Stimulated activated CD8-positive, alpha-beta memory T cell treated with anti-CD3 and anti-CD28 coated beads, Interleukin-7, amount 100 ng/mL, for 4 hours (primary cell): ENCODE data around the gene TSTD1.

Source experiments
- DNase-seq, 2 donors: peaks; one replicate each; pipeline ENCODE4 v3.0.0-alpha.2; 2020; ENCODE audit warnings: low read depth in 2 of 2

Gene TSTD1, protein sequence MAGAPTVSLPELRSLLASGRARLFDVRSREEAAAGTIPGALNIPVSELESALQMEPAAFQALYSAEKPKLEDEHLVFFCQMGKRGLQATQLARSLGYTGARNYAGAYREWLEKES

DNA sequence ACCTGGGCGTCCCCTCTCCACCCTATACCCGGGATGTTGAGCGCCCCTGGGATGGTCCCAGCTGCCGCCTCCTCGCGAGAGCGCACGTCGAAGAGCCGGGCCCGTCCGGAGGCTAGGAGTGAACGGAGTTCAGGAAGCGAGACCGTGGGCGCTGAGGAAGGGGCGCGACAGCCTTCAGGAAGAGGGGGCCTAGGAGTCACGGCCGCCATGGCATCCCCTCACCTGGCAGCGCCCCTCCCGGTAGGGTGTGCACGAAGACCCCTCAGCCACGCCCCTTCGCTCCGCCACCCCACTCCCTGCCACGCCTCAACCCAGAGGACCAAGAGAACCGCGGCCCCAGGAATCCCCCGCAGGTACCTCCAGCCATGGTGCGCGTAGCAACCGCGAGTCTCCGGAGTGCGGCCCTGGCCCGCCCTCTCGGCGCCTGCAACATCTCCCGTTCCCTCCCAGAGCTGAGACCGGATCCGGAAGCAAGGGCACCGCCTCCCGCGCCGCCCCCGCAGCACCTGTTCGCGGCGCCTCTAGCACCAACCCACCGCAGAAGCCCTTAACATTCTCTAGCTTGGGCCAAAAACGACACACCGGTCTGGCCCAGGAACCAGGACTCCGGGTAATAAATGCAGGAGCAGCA lies at the start of gene TSTD1:
TSS of gene TSTD1 (minus strand) at position 442 of the 631 bp plus-strand sequence. CDS start at position 367, 75 bp downstream.
- DNase-seq: peak; percentile 75 to 86

DNA sequence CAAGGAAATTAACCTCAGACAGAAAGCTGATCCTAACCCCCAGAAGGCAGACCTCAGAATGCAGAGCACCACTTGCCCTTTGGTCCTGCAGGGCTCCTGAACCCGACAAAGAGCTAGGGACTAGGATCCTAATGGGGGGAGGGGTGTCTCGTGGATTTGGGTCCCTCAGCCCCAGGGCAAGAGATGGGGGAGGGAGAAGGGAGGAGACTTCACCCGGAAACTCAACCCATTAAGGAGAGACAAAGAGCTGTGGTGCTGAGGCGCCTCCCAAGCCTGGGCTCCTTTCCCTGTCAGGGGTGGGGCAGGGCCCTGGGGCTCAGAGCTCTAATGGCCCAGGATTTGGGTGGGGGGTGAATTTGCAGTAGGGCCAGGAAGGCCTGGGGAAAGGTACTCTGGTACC lies 47.7 kb upstream of the TSTD1 start:
- DNase-seq: no peak

DNA sequence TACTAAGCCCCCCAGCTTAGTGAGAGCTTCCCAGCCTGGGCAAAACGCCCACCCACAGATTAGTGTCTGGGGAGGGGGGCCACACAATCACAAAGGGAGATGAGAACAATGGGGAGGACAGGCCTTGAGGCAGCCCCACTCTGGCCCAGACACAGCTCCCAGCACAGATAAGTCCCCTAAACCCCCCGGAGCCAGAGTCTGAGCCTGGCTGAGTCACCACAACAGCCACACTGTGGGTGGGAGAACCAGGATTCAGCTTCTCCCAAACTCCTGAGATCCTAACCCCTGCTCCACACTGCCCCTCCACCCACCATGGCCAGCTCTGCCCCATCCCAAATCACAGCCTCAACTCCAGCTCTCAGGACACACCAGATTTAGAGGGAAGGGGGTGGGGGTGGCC lies 46.4 kb upstream of the TSTD1 start:
- no peak for DNase-seq

DNA sequence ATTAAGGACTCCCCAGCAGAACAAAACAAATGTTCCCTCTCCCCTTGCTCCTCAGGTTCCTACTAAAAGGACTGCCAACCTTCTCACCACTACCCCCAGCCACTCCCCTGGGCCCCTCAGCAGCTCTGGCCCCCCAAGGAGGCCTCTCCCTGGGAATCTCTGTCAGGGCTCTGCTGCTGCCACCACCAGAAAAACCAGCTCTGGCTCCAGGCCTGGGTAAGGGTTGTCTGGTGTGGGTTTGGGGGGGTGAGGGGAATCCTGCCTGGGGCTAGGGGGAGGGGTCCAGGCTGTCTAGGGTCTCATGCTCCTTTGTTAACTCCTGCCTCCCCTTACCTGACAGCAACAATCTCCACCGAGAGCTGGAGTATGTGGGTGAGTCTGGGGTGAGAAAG lies 45.8 kb upstream of the TSTD1 start:
- DNase-seq: no peak

DNA sequence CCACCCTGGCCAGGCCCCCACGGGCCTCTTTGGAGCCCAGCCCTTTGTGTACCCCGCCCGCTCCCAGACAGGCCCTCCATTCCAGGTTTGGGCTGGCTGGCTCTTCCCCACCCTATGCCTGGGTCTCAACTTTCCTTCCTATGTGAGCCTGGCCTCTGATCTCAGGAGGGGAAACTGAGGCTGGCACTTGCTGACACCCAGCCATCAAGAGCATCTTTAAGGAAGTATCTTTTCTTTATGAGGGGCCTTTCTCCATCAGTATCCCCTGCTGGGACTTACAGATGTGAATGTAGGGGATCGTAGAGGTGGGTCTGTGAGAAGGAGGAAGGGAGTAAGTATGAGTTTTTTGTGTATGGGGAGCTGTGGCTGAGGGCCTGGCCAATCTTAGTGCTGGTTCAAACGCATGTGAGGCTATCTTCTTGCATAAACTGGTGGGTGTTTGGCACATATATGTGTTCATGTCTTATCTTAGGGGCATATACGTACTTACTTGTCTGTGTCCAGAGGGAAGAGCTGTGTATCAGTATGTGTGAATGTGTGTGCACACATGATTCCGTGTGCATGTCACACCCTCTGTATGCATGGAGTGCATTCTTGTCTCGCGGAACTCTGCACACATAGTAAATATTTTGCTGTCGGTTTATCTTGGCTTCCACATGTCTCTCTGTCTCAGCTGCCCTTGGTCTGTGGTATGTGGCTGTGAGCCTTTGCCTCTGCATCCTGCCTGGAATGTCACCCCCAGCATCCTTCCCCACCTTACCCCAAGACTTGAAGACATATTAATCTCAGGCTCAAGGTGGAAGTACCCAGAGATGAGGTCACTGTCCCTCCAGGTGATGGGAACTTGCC lies 45.2 kb upstream of the TSTD1 start:
- no peak for DNase-seq

DNA sequence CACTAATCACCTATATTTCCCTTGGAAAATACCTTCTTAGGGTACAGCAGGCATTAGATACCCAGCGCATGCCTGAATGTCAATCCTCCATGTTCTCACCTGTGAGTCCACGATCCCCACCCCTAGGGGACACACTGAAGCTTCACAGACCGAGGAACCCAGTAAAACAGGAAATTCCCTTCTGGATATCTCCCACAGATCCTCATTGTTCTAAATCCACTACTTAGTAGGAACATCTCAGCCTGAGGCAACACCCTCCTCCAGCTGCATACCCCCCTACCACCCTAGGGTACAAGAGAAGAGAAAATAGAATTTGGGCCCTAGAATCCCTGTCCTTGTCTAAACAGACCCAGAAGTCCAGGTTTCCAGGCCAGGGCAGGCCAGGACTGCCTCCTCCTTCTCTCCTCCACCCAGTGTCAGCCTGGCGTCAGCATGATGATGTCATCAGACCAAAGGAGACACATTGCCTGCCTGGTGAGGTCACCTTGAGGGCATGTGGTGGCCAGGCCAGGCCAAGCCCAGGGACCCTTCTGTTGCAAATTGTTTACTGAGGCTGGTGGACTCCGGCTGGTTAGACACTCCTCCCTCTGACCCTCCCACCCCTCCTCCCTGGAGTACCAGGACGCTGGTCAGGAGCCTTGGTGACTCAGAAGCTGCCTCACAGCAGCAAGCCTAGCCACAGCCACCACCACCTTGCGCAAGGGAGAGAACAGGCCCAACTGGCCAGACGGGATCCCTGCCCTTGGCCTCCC lies 44.4 kb upstream of the TSTD1 start:
- DNase-seq: no peak

DNA sequence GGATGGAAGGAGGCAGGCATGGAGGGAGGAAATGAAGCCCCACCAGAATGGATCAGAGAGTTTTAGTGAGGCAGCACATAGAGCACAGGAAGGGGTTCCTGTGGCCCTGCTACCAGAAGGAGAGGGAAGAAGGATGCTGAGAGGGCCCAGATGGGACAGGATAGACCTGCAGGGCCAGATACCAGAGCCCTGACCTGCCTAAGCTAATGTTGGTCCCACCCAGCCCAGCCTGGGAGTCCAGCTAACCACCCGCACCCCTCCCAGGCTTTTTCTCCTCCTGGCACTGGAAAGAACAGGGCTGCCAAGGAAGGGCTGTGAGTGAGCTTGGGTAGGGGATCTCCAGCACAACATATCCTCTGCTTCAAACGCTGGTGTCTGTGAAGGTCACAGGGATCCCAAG lies 43.7 kb upstream of the TSTD1 start:
- DNase-seq: no peak

DNA sequence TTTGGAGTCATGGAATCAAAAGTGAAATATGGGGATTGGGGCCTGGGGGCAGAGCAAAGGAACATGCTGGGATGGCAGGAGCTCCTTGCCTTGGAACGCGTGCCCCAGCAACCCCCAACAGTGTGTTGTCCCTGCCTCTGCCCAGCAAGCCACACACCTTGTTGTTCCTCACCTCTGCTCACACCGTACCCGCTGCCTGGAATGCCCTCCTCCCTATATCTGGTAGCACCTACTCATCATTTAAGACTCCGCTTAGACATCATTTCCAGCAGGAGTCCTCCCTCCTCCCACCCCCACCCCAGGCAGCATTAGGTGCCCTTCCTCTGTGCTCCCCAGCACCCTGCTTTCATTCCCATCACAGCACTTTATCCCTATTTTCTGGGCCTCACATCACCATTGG lies 42.8 kb upstream of the TSTD1 start:
- DNase-seq: no peak

DNA sequence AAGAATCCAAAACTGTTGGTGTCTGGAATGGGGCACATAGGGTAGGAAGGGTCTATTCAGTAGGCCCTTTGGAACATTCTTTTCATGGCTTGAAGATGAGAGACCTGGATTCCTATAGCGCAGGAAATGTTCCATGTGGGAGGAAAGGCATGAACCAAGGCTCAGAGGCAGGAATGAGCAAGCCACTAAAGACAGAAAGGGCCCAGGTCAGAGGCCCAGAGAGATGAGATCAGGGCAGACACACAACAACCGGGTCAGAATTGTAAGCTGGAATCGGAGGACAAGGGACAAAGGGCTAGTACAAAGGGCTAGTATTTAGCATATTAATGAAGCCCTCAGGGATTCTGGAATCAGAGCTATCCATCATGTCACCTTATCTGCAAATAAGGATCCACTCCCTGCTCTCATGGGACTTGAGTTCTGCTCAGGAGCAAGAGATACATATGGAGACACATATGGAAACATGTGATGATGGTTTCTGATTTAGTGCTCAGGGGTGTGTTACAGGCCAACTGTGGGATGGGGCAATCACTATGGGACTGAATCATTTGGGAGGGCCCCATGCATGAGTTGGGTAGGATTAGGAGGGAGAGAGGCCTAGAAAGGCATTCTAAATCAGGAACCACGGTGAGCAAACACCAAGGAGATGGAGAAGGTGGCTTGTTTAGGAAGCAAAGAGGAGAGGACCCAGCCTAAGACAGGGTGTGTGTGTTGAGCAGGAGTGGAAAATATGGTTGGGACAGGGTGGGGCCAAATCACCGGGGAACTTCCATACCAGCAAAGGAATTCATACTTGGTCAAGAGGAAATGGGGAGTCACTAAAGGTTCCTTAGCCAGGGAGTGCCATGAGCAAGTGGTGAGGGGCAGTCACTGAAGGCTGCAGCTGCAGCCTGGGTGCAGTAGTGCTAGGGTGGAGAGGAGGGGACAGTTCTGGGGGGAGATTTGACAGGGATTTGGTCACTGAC lies 42.0 kb upstream of the TSTD1 start:
- DNase-seq: no peak

DNA sequence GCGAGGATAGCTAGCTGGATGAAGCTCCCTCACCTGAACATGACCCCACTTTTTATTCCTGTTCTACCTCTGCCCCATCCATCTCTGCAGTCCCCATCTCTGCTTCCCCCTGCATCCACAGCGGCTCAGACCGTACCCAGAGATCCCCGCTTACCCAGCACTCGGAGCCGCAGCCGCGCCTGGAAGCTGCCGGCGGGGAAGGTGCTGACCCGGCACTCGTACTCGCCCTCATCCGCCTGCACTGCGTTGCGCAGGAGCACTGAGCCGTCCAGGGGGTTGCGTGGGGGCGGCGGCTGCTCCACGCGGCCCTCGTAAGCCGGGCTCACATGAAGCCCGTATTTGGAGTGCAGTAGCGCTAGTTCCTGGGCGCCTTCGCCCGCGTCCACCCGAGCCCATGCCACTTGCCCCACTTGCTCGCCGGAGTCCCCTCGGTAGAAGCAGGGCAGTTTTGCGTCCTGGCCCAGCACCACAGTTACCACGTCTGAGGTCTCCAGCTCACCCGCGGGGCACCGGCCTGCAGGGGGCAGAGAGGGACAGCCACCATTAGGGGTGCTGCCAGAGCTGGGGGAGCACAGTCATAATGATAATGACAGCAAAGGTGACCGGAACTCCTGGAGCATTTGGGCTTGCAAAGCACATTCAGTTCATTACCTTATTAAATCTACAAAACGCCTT lies 40.8 kb upstream of the TSTD1 start:
- no peak for DNase-seq

DNA sequence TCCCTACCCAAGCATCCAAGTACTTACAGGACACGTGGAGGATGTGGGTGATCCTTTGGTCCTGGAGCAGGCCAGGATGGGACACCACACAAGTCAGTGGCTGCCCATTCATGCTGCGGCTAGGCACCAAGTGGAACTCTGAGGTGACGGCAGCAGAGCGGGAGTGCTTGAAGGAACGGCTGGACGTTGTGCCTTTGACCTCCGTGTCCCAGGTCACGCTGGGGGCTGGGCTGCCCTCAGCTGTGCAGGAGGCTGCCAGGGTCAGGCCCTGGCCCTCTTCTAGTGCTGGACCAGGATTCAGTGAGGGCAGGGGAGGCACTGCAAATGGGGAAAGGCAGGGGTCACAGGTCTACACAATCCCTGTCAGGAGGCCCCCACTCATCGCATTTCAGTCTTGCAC lies 38.7 kb upstream of the TSTD1 start:
- no peak for DNase-seq

DNA sequence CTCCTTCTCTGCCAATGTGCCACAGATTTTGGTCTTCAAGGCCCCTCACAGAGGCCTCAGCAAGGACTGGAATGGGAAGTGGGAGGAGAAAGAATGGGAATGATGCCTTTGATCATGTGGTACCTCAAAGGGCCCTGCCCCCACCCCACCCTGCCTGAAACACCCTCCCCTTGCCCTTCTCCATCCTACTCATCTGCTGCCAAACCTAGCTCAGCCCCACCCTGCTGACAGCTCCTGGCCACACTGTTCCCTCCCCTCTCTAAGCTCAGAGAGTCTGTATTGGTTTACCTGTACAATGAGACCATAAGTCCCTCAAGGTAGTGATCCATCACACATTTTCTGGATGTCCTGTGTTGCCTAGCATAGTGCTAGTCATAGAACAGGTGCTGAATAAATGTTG lies 37.6 kb upstream of the TSTD1 start:
- DNase-seq: no peak

DNA sequence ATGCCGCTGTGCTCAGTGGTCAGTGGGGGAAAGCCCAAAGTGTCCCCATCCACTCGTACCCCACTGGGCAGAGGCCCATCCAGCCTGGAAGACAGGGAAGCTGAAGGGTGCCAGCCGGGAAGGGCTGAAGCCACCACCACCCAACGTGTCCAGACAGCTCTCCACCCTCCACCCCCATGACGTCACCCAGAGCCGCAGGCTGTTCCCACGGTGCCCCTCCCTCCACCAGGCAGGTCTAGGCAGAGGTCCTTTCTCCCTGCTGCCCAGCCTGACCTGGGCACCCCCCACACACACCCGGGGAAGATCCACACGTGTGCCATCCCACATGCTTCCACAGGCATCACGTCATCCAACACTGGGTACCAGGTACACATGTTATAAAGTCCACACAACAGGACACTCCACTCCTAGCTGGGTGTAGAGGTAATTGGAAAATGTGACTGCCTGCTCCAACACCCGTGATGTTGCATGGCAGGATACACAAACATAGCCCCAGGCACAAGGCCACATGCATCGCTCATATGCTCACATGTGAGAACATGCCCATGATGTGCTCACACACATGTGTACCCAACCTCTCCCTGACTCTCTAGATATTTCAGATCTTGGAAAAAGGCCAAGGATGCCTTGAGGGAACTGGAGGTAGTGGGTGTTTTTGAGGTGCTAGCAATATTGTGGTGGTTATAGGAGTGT lies 36.1 kb upstream of the TSTD1 start:
- no peak for DNase-seq

DNA sequence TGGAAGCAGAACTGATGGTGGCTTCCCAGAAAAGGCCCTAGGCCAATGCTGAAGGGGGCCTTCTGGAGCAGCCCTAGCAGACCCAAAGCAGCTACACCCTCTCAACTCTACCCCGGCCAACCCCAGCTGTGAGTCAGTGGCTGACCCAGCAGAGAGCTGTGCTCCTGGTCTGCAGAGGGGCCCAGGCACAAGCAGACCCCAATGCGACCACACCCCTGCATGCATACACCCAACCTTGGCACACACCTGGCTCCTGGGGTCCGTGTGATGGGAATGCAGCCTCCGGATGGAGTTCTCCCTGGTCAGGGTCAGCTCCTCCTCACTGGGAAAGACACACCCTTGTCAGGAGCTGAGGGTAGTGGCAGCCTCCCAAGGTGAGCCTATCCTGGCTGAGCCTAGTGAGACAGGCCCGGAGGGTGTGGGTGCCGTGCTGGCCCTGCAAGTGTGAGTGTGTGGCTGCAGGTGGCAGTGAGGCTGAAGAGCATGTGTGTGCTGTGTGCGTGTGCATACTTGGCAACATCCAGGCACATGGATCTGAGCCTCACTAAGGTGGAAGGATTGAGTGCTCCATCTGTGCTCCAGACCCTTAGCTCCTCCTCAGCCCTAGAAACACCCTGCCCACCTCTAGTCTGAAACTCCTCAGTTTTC lies 34.8 kb upstream of the TSTD1 start:
- DNase-seq: no peak

DNA sequence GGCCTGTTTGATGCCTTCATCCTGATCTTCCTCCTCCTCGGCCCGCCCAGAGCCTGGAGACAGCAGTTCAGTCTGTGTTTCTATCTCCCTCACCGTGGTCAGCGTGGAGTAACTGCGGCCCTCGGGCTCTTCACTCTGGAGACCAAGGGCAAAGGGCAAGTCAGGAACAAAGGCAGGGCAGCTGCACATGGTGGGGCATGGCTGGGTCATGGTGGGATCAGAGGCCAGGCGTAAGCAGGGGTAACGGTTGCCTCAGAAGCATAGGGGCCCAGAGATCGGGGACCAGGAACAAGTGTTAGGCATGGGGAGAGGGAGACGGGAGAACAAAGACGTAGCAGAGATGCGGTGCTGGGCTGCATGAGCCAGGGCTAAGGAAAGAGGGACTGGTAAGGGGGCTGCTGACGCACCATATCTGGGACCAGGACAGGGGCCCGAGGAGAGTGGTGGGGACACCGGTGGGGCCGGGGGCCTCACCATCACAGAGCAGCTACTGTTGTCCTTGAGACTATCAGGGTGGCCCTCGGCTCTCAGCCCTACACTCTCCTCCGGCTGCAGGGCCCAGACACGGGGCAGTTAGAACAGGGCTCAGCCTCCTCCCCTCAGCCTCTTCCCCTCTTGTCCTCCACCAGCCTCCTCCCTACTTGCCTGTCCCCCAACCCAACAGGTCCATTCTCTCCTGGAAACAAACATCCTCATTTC lies 34.1 kb upstream of the TSTD1 start:
- no peak for DNase-seq

DNA sequence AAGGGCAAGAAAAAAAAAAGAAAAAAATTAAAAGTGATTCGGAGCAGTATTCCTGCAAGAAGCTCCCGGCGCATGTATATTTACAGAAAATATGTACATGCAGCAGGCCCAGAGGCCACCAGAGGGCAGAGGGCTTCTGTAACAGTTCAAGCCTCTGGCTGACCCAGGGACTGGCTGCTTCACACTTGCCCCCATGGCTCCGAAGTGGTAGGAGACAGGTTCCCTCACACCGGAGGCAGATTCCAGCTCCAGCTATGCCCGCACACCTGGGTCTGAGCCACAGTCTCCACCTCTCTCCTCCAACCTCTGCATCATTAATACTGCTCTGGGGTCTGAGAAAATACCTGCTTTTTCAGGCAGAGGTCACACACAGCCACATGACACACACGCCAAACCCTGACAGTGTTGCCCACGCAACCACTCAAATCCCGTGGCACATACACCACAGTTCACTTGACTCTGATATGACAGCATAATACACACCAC lies 33.2 kb upstream of the TSTD1 start:
- peak in 1 of 2 donors; percentile 43 for DNase-seq

DNA sequence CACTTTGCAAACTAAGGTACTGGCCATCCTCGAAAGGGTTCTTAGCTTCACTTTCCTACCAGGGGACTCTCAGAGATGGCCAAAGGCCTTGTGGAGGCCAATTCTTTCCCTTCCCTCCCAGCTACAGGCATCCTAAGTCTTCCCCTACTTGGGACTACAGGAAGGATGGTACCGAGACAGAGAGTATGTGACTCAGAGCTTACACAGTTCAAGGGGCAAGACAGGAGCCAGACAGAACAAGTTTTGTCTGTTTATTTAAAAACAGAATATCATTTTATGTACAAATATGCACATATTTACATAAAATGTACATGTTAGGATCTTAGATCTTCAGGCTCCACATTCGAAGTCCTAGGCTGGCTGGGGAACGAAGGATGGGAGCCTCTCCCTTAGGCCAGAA lies 32.0 kb upstream of the TSTD1 start:
- no peak for DNase-seq

DNA sequence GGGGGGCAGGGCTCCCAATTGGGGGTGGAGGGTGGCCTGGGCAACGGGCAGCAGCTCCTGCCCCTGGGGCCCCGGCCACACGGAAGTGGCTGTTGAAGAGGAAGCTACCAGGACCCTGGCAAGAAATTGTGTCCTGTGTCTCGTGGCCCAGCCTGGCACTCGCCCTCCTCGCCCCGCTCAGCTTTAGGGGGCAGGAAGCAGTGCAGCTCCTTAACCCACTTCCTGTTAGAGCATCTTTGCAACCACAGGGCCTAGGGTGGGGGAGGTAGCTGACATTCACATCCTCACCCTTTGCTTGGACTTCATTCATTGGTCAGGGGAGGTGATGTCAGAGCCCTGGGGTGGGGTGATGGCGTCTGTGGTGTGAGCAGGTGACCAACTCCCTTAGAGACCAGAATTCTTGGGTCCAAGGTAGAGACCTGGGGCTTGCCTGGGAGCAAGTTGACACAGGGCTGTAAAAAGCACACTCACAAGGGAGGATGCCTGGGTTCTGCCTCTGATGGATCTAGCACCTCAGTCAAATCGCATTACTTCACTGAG lies 31.0 kb upstream of the TSTD1 start, which contains the start of gene ARHGAP30:
TSS of gene ARHGAP30 (minus strand) at position 161 of the 540 bp plus-strand sequence. CDS start 267 bp downstream, outside the sequence.
- DNase-seq: peak; percentile 78 to 80
